Keratinocyte (primary cell): ENCODE results near the gene KCNC4. TPM values are rescaled to one million over a fixed set of nuclear protein-coding genes. Genes with fewer than 3 reads are reported as not detected.

ENCODE experiments used
- DNase-seq: peaks from one replicate; pipeline ENCODE4 v3.0.0-alpha.2; 2011; ENCODE audit warnings: low read depth, missing footprints, low spot score
- FAIRE-seq: peaks from 2 replicates; lab custom pipeline; 2011; peaks lifted over from hg19 to GRCh38; lab: Jason Lieb, UNC
- H2AFZ ChIP-seq: 2 replicates; pipeline ENCODE4 v1.6.0; 2012; ENCODE audit warnings: low read length, control low read depth, inconsistent platforms; ENCODE audit not compliant: control insufficient read depth
- H3K27ac ChIP-seq: 2 replicates; pipeline ENCODE4 v1.5.1; 2011; ENCODE audit warnings: low read length; ENCODE audit not compliant: control insufficient read depth, insufficient read depth
- H3K27me3 ChIP-seq: 3 replicates; pipeline ENCODE4 v1.6.0; 2011; ENCODE audit warnings: low read length; ENCODE audit not compliant: control insufficient read depth, insufficient read depth; ENCODE audit errors: extremely low read depth
- H3K36me3 ChIP-seq, 2 experiments: 2 replicates in 1 of 2; 3 replicates in 1 of 2; pipeline ENCODE4 v1.5.1; 2011; ENCODE audit warnings: low read length in 2 of 2, mild to moderate bottlenecking in 1 of 2; ENCODE audit not compliant: control insufficient read depth in 2 of 2, insufficient read depth in 2 of 2; ENCODE audit errors: extremely low read depth in 1 of 2
- H3K4me1 ChIP-seq: 3 replicates; pipeline ENCODE4 v1.5.1; 2011; ENCODE audit warnings: low read length; ENCODE audit not compliant: control insufficient read depth, insufficient read depth; ENCODE audit errors: extremely low read depth
- H3K4me2 ChIP-seq: 3 replicates; pipeline ENCODE4 v1.6.0; 2011; ENCODE audit warnings: low read depth, low read length; ENCODE audit not compliant: control insufficient read depth, insufficient read depth; ENCODE audit errors: extremely low read depth
- H3K4me3 ChIP-seq, 3 experiments: fragments of 200-600 bp in 1 of 3; sonication (generic) in 1 of 3; 2 replicates in 2 of 3; 3 replicates in 1 of 3; pipeline ENCODE4 v1.5.1; 2011 to 2016; ENCODE audit warnings: low read length in 3 of 3, mild to moderate bottlenecking in 3 of 3, control low read depth in 2 of 3, inconsistent platforms in 1 of 3, low read depth in 1 of 3, mixed read lengths in 1 of 3, mixed run types in 1 of 3, moderate library complexity in 1 of 3; ENCODE audit not compliant: control insufficient read depth in 2 of 3, insufficient read depth in 2 of 3; ENCODE audit errors: extremely low read depth in 1 of 3
- H3K79me2 ChIP-seq: 2 replicates; pipeline ENCODE4 v1.6.0; 2012; ENCODE audit warnings: low read length; ENCODE audit not compliant: control insufficient read depth, insufficient read depth
- H3K9ac ChIP-seq: 3 replicates; pipeline ENCODE4 v1.6.0; 2011; ENCODE audit warnings: low read length; ENCODE audit not compliant: control insufficient read depth, insufficient read depth; ENCODE audit errors: extremely low read depth
- H3K9me1 ChIP-seq: 3 replicates; pipeline ENCODE4 v1.6.0; 2011; ENCODE audit warnings: low read length; ENCODE audit not compliant: control insufficient read depth, insufficient read depth; ENCODE audit errors: extremely low read depth
- H3K9me3 ChIP-seq: 2 replicates; pipeline ENCODE4 v1.5.1; 2012; ENCODE audit warnings: low read depth, low read length; ENCODE audit not compliant: control insufficient read depth
- H4K20me1 ChIP-seq: 3 replicates; pipeline ENCODE4 v1.6.0; 2011; ENCODE audit warnings: low read length; ENCODE audit not compliant: control insufficient read depth, insufficient read depth; ENCODE audit errors: extremely low read depth
- CTCF ChIP-seq, 3 experiments: IDR thresholded peaks in 1 of 3; conservative IDR thresholded peaks in 1 of 3; optimal IDR thresholded peaks in 1 of 3; 2 replicates in 2 of 3; 3 replicates in 1 of 3; pipeline versions ENCODE3 to v1.5.1; 2011; ENCODE audit warnings: low read length in 3 of 3, mild to moderate bottlenecking in 3 of 3, moderate library complexity in 2 of 3, control low read depth in 1 of 3, inconsistent platforms in 1 of 3; ENCODE audit not compliant: insufficient read depth in 2 of 3; ENCODE audit errors: extremely low read depth in 1 of 3
- EZH2 ChIP-seq: IDR thresholded peaks from one replicate; pipeline ENCODE4 v1.6.1; 2012; ENCODE audit warnings: inconsistent platforms, mild to moderate bottlenecking, low read length, moderate library complexity
- dilution Hi-C: fragments of 300-500 bp; cut with MboI; formaldehyde crosslinking; loops from one replicate; pipeline ENCODE4 v1.7.0; 2020; ENCODE audit warnings: low sequenced_read_pairs; ENCODE audit not compliant: extremely low pct_ligation_motif_present
- polyA plus RNA-seq, 5 experiments: library from polyadenylated mRNA; depleted of rRNA in 3 of 5; stranded (reverse) in 3 of 5; stranded (forward) in 1 of 5; unstranded in 1 of 5; fragments of >200 nt; gene quantifications; 1 replicate in 1 of 5; 2 replicates in 3 of 5; 3 replicates in 1 of 5; pipeline versions ENCODE4 v1.2.1 to v1.2.3, GENCODE V29; 2011 to 2012; ENCODE audit warnings: missing spikeins in 2 of 5, low read depth in 1 of 5, low replicate concordance in 1 of 5

The KCNC4 gene
- polyA plus RNA-seq, 1 donor (not counting 4 experiments of a cell fraction or from before 2014, with no cell fraction given), result 1.3 TPM

- H3K4me2 ChIP-seq, result no peak overlapping the region
- no peak for FAIRE-seq
- DNase-seq, result no peak
- dilution Hi-C loops, result no loop called here
- no peaks in the 10 kb centered on the region for H3K9me1 ChIP-seq
- peaks cover 0 to under 1% of the 10 kb centered on the region in 2 experiments for H3K36me3 ChIP-seq
- H3K79me2 ChIP-seq, result no peaks in the 10 kb centered on the region
- no peaks in the 10 kb centered on the region for H3K4me1 ChIP-seq
- H4K20me1 ChIP-seq, result no peaks in the 10 kb centered on the region
- no peaks in the 10 kb centered on the region for H3K9me3 ChIP-seq
- TF ChIP-seq EZH2, result no peak
- TF ChIP-seq CTCF (optimal IDR thresholded peaks at IDR 0.05 in 1 of 3, IDR thresholded peaks at IDR 0.05 in 1 of 3, conservative IDR thresholded peaks at IDR 0.05 in 1 of 3; ENCODE audit: extremely low read depth in 1 of 3, insufficient read depth in 2 of 3, low read length in 3 of 3), result no peak
- H3K9ac ChIP-seq, result no peak overlapping the region
- no peak overlapping the region for H2AFZ ChIP-seq
- H3K27me3 ChIP-seq, result no peaks in the 10 kb centered on the region
- H3K4me3 ChIP-seq, result no peak overlapping the region
- no peak overlapping the region for H3K27ac ChIP-seq
Measured at GRCh38 chr1:110218739-110219138, 8.6 kb downstream of the KCNC4 start.

- FAIRE-seq, result no peak
- H3K9ac ChIP-seq, result no peak overlapping the region
- H3K4me1 ChIP-seq, result no peaks in the 10 kb centered on the region
- H3K79me2 ChIP-seq, result no peaks in the 10 kb centered on the region
- no peak overlapping the region for H3K4me3 ChIP-seq
- H3K9me3 ChIP-seq, result no peaks in the 10 kb centered on the region
- H3K4me2 ChIP-seq, result no peak overlapping the region
- TF ChIP-seq EZH2, result no peak
- no peak for TF ChIP-seq CTCF (optimal IDR thresholded peaks at IDR 0.05 in 1 of 3, IDR thresholded peaks at IDR 0.05 in 1 of 3, conservative IDR thresholded peaks at IDR 0.05 in 1 of 3; ENCODE audit: extremely low read depth in 1 of 3, insufficient read depth in 2 of 3, low read length in 3 of 3)
- DNase-seq, result no peak
- H3K27ac ChIP-seq, result no peak overlapping the region
- no peaks in the 10 kb centered on the region for H3K27me3 ChIP-seq
- no peak overlapping the region for H2AFZ ChIP-seq
- dilution Hi-C loops, result no loop called here
- H4K20me1 ChIP-seq, result no peaks in the 10 kb centered on the region
- no peaks in the 10 kb centered on the region for H3K9me1 ChIP-seq
- H3K36me3 ChIP-seq, result peaks cover 0 to 1% of the 10 kb centered on the region in 2 experiments
Measured at GRCh38 chr1:110220324-110220723, 10.2 kb downstream of the KCNC4 start.
